C4-2B (cell line): ENCODE measurements around the gene C2orf68.
"Not testable (repeated sequence)": the region's sequence is repeated elsewhere in the genome, so short reads cannot be mapped to it uniquely, and the experiment has no call there.

Source experiments
- H3K27ac ChIP-seq: fragments of 450-650 bp; 2 replicates; pipeline ENCODE4 v1.5.1; 2017
- ZFX ChIP-seq: fragments of 450-650 bp; IDR thresholded peaks from 2 replicates; pipeline ENCODE4 v1.6.1; 2017
- TF ChIP-seq, protein P1 (sequence below): fragments of 450-650 bp; conservative IDR thresholded peaks from 2 replicates; pipeline ENCODE4 v1.5.1; 2017; ENCODE audit warnings: mild to moderate bottlenecking

C2orf68 gene

DNA sequence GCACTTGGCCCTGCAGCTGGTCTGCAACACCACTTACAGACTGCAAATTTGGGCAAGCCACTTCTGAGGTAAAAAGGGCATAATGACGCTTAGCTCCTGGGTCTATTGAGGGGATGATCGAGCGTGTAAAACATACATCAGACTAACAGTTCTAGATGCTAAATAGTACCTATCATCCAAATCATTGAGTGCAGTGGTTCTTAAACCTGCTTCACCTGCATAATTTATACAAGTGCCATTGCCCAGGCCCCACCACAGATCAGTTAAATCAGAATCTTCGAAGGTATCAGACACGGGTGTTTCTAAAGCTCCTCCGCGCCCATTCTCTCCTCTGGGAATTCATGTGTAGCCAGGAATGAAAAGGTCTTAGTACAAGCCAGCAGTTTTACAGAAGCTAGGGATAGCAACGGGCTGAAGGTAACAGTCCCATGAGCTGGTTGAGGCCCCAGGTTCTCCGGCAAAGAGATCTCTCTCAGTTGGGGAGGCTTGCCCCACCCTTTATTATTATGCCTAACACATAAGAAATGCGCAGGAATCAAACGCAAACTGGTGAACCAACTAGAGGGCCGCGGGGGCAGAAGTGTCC lies 17.1 kb downstream of the C2orf68 start:
- TF ChIP-seq, protein P1, sequence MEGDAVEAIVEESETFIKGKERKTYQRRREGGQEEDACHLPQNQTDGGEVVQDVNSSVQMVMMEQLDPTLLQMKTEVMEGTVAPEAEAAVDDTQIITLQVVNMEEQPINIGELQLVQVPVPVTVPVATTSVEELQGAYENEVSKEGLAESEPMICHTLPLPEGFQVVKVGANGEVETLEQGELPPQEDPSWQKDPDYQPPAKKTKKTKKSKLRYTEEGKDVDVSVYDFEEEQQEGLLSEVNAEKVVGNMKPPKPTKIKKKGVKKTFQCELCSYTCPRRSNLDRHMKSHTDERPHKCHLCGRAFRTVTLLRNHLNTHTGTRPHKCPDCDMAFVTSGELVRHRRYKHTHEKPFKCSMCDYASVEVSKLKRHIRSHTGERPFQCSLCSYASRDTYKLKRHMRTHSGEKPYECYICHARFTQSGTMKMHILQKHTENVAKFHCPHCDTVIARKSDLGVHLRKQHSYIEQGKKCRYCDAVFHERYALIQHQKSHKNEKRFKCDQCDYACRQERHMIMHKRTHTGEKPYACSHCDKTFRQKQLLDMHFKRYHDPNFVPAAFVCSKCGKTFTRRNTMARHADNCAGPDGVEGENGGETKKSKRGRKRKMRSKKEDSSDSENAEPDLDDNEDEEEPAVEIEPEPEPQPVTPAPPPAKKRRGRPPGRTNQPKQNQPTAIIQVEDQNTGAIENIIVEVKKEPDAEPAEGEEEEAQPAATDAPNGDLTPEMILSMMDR: no peak
- TF ChIP-seq ZFX: no peak

GRCh38 chr2:85593023-85593422 lies 18.8 kb downstream of the C2orf68 start:
- H3K27ac ChIP-seq: no peak overlapping the region
- no peak for TF ChIP-seq ZFX
- TF ChIP-seq, protein P1: no peak

More for the DNA sequence above, 17.1 kb downstream of the C2orf68 start:
- H3K27ac ChIP-seq: peak overlapping the region; percentile 82

DNA sequence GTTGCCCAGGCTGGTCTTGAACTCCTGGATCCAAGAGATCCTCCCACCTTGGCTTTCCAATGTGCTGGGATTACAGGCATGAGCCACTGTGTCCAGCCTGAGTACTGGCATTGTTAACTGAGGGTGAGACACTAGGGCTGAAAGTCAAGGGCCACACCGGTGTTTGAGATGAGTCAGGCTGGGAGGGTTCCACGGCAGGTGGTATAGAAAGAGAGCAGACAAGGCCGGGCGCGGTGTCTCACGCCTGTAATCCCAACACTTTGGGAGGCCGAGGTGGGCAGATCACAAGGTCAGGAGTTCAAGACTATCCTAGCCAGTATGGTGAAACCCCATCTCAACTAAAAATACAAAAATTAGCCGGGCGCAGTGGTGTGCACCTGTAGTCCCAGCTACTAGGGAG lies 19.6 kb downstream of the C2orf68 start:
- not testable (repeated sequence) for H3K27ac ChIP-seq

- H3K27ac ChIP-seq: no peak overlapping the region
- no peak for TF ChIP-seq ZFX
- TF ChIP-seq, protein P1: no peak
Observed at GRCh38 chr2:85591563-85591962, 20.3 kb downstream of the C2orf68 start.

DNA sequence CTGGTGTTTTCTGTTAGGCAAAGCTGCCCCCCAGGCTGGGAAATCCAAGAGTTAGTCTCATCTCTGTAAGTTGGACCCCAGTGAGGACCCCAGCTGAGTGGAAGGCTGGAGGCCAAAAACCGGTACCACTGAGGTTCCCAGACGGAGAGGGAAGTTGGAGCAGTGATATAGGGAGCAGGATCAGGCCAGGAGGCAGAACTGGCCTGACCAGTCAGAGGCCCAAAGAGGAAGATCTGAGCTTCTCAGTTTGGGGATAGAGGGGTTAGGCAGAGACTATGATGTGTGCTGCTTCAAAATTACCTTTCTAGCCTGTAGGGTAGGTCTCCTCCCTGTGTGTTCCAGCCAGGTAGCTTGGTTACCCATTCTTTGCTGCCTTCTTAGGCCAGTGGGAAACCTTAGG lies 20.9 kb downstream of the C2orf68 start:
- no peak for TF ChIP-seq ZFX
- TF ChIP-seq, protein P1: no peak
- no peak overlapping the region for H3K27ac ChIP-seq

GRCh38 chr2:85589982-85590791 lies 21.7 kb downstream of the C2orf68 start:
- H3K27ac ChIP-seq: no peak overlapping the region
- TF ChIP-seq, protein P1: no peak

DNA sequence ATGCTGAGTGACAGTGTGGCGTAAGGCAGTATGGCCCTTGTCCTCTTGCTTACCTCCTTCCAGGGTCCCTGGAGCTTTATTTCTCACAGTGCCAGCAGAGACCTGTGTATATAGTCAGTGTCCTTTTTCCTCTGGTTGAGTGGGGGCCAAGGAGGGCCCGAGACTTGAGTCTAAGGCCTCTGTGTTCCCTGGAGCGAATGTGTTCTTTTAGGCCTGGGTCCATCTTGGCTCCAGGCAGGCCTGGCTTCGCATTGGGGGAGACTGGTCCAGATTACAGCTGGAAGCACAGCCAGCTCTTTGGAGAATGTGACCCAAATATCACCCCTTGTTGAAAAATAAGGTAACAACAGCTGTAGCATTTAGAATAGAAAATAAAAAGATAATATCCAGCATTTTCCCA lies 22.7 kb downstream of the C2orf68 start:
- no peak overlapping the region for H3K27ac ChIP-seq
- TF ChIP-seq, protein P1: no peak
- no peak for TF ChIP-seq ZFX
